H9 (cell line): Measurements from ENCODE around the gene SMIM10L1. TPM values are rescaled to one million over a fixed set of nuclear protein-coding genes. Genes with fewer than 3 reads are reported as not detected.

Experiments
- DNase-seq: peaks from one replicate; pipeline ENCODE4 v3.0.0-alpha.2; 2017
- H2AFZ ChIP-seq: one replicate; pipeline ENCODE4 v1.6.1; 2013; ENCODE audit warnings: mild to moderate bottlenecking, low read length, control low read depth, moderate library complexity
- H2AK5ac ChIP-seq: 2 replicates; pipeline ENCODE4 v1.6.1; 2013; ENCODE audit warnings: low read length, control low read depth, mixed read lengths; ENCODE audit not compliant: insufficient read length
- H2BK120ac ChIP-seq: one replicate; pipeline ENCODE4 v1.6.1; 2013; ENCODE audit warnings: low read depth, mild to moderate bottlenecking, low read length, control low read depth, inconsistent platforms; ENCODE audit not compliant: poor library complexity, severe bottlenecking
- H2BK12ac ChIP-seq: 2 replicates; pipeline ENCODE4 v1.6.1; 2013; ENCODE audit warnings: low read length, control low read depth, mixed read lengths, low read depth; ENCODE audit not compliant: insufficient read length
- H2BK15ac ChIP-seq: 2 replicates; pipeline ENCODE4 v1.6.1; 2013; ENCODE audit warnings: low read depth, low read length, control low read depth
- H2BK20ac ChIP-seq: one replicate; pipeline ENCODE4 v1.6.1; 2013; ENCODE audit warnings: low read depth, mild to moderate bottlenecking, low read length, control low read depth, inconsistent platforms; ENCODE audit not compliant: poor library complexity, severe bottlenecking
- H2BK5ac ChIP-seq: 2 replicates; pipeline ENCODE4 v1.6.1; 2013; ENCODE audit warnings: low read length, control low read depth, mixed read lengths; ENCODE audit not compliant: insufficient read length
- H3K14ac ChIP-seq: 2 replicates; pipeline ENCODE4 v1.6.1; 2013; ENCODE audit warnings: low read length, control low read depth; ENCODE audit not compliant: insufficient read depth
- H3K18ac ChIP-seq: 2 replicates; pipeline ENCODE4 v1.6.1; 2013; ENCODE audit warnings: low read depth, mild to moderate bottlenecking, mixed read lengths, low read length, control low read depth; ENCODE audit not compliant: insufficient read length
- H3K23ac ChIP-seq: 2 replicates; pipeline ENCODE4 v1.6.1; 2013; ENCODE audit warnings: low read length, control low read depth, mixed read lengths, low read depth; ENCODE audit not compliant: insufficient read length
- H3K23me2 ChIP-seq: 2 replicates; pipeline ENCODE4 v1.6.1; 2013; ENCODE audit warnings: low read depth, mild to moderate bottlenecking, mixed read lengths, low read length, control low read depth; ENCODE audit not compliant: insufficient read length, poor library complexity, severe bottlenecking
- H3K27ac ChIP-seq: 2 replicates; pipeline ENCODE4 v1.5.1; 2013; ENCODE audit warnings: low read length, control low read depth, mixed read lengths, low read depth; ENCODE audit not compliant: insufficient read length
- H3K27me3 ChIP-seq: 2 replicates; pipeline ENCODE4 v1.6.1; 2013; ENCODE audit warnings: low read length, control low read depth, inconsistent platforms; ENCODE audit not compliant: insufficient read depth
- H3K4ac ChIP-seq: 2 replicates; pipeline ENCODE4 v1.6.1; 2013; ENCODE audit warnings: low read depth, mild to moderate bottlenecking, control low read depth, inconsistent platforms, low read length, moderate library complexity
- H3K4me1 ChIP-seq: 2 replicates; pipeline ENCODE4 v1.6.1; 2013; ENCODE audit warnings: low read length, control low read depth, inconsistent platforms; ENCODE audit not compliant: insufficient read depth
- H3K4me2 ChIP-seq: 2 replicates; pipeline ENCODE4 v1.6.1; 2013; ENCODE audit warnings: low read length, control low read depth, mixed read lengths; ENCODE audit not compliant: insufficient read length, insufficient read depth
- H3K56ac ChIP-seq: 2 replicates; pipeline ENCODE4 v1.6.1; 2013; ENCODE audit warnings: low read depth, mild to moderate bottlenecking, mixed read lengths, low read length, control low read depth; ENCODE audit not compliant: insufficient read length
- H3K79me1 ChIP-seq: 2 replicates; pipeline ENCODE4 v1.6.1; 2013; ENCODE audit warnings: low read depth, mild to moderate bottlenecking, moderate library complexity, low read length, control low read depth, inconsistent platforms; ENCODE audit not compliant: insufficient read depth, poor library complexity, severe bottlenecking
- H3K79me2 ChIP-seq: 2 replicates; pipeline ENCODE4 v1.6.1; 2013; ENCODE audit warnings: low read length, control low read depth, inconsistent platforms; ENCODE audit not compliant: insufficient read depth
- H3K9ac ChIP-seq: 2 replicates; pipeline ENCODE4 v1.6.1; 2013; ENCODE audit warnings: low read length, control low read depth, mixed read lengths; ENCODE audit not compliant: insufficient read length; ENCODE audit errors: extremely low read depth
- H3K9me3 ChIP-seq: one replicate; pipeline ENCODE4 v1.6.1; 2013; ENCODE audit warnings: low read depth, low read length, inconsistent platforms; ENCODE audit not compliant: control insufficient read depth
- H3T11ph ChIP-seq: one replicate; pipeline ENCODE4 v1.6.1; 2013; ENCODE audit warnings: mild to moderate bottlenecking, low read length, control low read depth, inconsistent platforms
- H4K20me1 ChIP-seq: one replicate; pipeline ENCODE4 v1.6.1; 2013; ENCODE audit not compliant: control insufficient read depth, insufficient read length, insufficient read depth
- H4K5ac ChIP-seq: 2 replicates; pipeline ENCODE4 v1.6.1; 2013; ENCODE audit warnings: low read depth, mild to moderate bottlenecking, mixed read lengths, low read length, control low read depth; ENCODE audit not compliant: insufficient read length
- H4K8ac ChIP-seq: replicated peaks from 2 replicates; pipeline ENCODE4 v1.6.1; 2013; ENCODE audit warnings: low read length, control low read depth, mixed read lengths, low read depth; ENCODE audit not compliant: insufficient read length
- H4K91ac ChIP-seq: 2 replicates; pipeline ENCODE4 v1.6.1; 2013; ENCODE audit warnings: low read depth, mild to moderate bottlenecking, moderate library complexity, mixed read lengths, low read length, control low read depth; ENCODE audit not compliant: insufficient read length
- H3K27ac Mint-ChIP-seq, 3 experiments: 2 replicates in 2 of 3; 3 replicates in 1 of 3; pipeline ENCODE4 v1.8.0; 2020 to 2021; ENCODE audit warnings: mixed read lengths in 3 of 3, mild to moderate bottlenecking in 1 of 3, moderate library complexity in 1 of 3
- H3K27me3 Mint-ChIP-seq: 2 replicates; pipeline ENCODE4 v1.8.0; 2021; ENCODE audit warnings: low read depth, mild to moderate bottlenecking, moderate library complexity, mixed read lengths
- H3K36me3 Mint-ChIP-seq, 3 experiments: 2 replicates in 2 of 3; 3 replicates in 1 of 3; pipeline ENCODE4 v1.8.0; 2020 to 2021; ENCODE audit warnings: low read depth in 3 of 3, mixed read lengths in 3 of 3; ENCODE audit not compliant: insufficient read depth in 1 of 3
- H3K4me1 Mint-ChIP-seq, 2 experiments: 2 replicates each; pipeline ENCODE4 v1.8.0; 2020; ENCODE audit warnings: mixed read lengths in 2 of 2
- H3K4me3 Mint-ChIP-seq, 2 experiments: 2 replicates in 1 of 2; 3 replicates in 1 of 2; pipeline ENCODE4 v1.8.0; 2020 to 2021; ENCODE audit warnings: mild to moderate bottlenecking in 2 of 2, mixed read lengths in 2 of 2, moderate library complexity in 1 of 2
- H3K9me3 Mint-ChIP-seq, 2 experiments: 2 replicates in 1 of 2; 3 replicates in 1 of 2; pipeline ENCODE4 v1.8.0; 2020; ENCODE audit warnings: mild to moderate bottlenecking in 2 of 2, mixed read lengths in 2 of 2, moderate library complexity in 1 of 2
- CTCF ChIP-seq: fragments of 200-600 bp; sonication (generic); conservative IDR thresholded peaks from 3 replicates; pipeline ENCODE4 v1.8.0; 2021; ENCODE audit warnings: antibody characterized with exemption, mild to moderate bottlenecking
- WGBS: extraction: QIAGEN DNeasy Blood & Tissue Kit; methylation state at CpG from one replicate; pipeline ENCODE4 v1.1.7; 2013; ENCODE audit warnings: missing lambda C conversion rate, low lambda C conversion rate, mixed read lengths; ENCODE audit not compliant: insufficient read length; ENCODE audit errors: extremely low coverage; 5-methylcytosine and 5-hydroxymethylcytosine counted together
- total RNA-seq: library from RNA; stranded (reverse); gene quantifications from 2 replicates; pipeline ENCODE4 v1.2.1, GENCODE V29; 2021

SMIM10L1 gene
- total RNA-seq, 1 experiment from 2014 or later: 12.2 TPM

DNA sequence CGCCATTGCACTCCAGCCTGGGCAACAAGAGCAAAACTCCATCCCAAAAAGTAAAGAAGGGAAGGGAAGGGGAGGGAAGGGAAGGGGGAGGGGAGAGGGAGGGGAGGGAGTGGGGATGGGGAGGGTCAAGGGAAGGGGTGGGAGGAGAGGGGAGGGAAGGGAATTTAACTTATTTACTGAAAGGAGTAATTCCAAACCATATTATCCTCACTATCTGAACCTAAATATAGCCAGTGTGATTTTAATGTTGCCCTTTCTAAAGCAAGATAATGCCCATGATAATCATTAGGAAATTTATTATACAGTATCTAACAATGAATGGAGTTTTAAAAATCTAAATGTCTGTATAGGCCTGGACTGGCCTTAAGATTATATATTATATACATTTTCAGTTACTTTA, 7.3 kb downstream of the SMIM10L1 start:
- no peak overlapping the region for H3K18ac ChIP-seq
- H3T11ph ChIP-seq: no peak overlapping the region
- WGBS: no CpG with 5 or more reads among the region's 1 CpG
- no peak overlapping the region for H3K27ac ChIP-seq
- H4K20me1 ChIP-seq: no peaks in the 10 kb centered on the region
- no peak overlapping the region for H3K4me2 ChIP-seq
- Mint-ChIP-seq H3K9me3 (no peaks in the 10 kb centered on the region), H3K27ac (no peak overlapping the region), H3K4me1 (peaks cover 0 to under 1% of the 10 kb centered on the region in 2 experiments; a peak in 2 of 4 replicates), H3K27me3 (no peaks in the 10 kb centered on the region), H3K36me3 (peaks cover 0 to under 1% (median 0%) of the 10 kb centered on the region in 3 experiments; a peak in 2 of 7 replicates), H3K4me3 (no peak overlapping the region)
- H3K79me2 ChIP-seq: no peaks in the 10 kb centered on the region
- H3K23me2 ChIP-seq: no peaks in the 10 kb centered on the region
- H2AK5ac ChIP-seq: no peak overlapping the region
- H2BK120ac ChIP-seq: no peak overlapping the region
- H2AFZ ChIP-seq: no peak overlapping the region
- H3K23ac ChIP-seq: no peak overlapping the region
- H4K5ac ChIP-seq: no peak overlapping the region
- H2BK12ac ChIP-seq: no peak overlapping the region
- no peaks in the 10 kb centered on the region for H3K27me3 ChIP-seq
- H2BK15ac ChIP-seq: no peak overlapping the region
- H3K9me3 ChIP-seq: no peaks in the 10 kb centered on the region
- H3K56ac ChIP-seq: no peak overlapping the region
- H3K14ac ChIP-seq: no peak overlapping the region
- no peaks in the 10 kb centered on the region for H3K4me1 ChIP-seq
- no peak overlapping the region for H3K9ac ChIP-seq
- TF ChIP-seq CTCF: no peak
- H2BK20ac ChIP-seq: no peak overlapping the region
- DNase-seq: no peak
- no peak overlapping the region for H4K91ac ChIP-seq
- H3K79me1 ChIP-seq: no peaks in the 10 kb centered on the region
- H4K8ac ChIP-seq: no peak overlapping the region
- H2BK5ac ChIP-seq: no peak overlapping the region
- no peak overlapping the region for H3K4ac ChIP-seq
